GM23338 (cell line): ENCODE results near the gene FAM32A. TPM values are rescaled to one million over a fixed set of nuclear protein-coding genes. Genes with fewer than 3 reads are reported as not detected.

Experiments used
- ATAC-seq: fragments of 200-7000 bp; cut with Tn5 transposase; 3 replicates; pipeline ENCODE4 v1.9.1; 2020
- DNase-seq: peaks from one replicate; pipeline ENCODE4 v3.0.0-alpha.2; 2015; ENCODE audit warnings: low spot score
- H2AFZ ChIP-seq: fragments of 200-600 bp; sonication (generic); 2 replicates; pipeline ENCODE4 v1.8.0; 2016; ENCODE audit warnings: antibody characterized with exemption, mild to moderate bottlenecking, moderate library complexity
- H3F3A ChIP-seq: fragments of 200-600 bp; sonication (generic); replicated peaks from 2 replicates; pipeline ENCODE4 v1.8.0; 2017; ENCODE audit warnings: antibody characterized with exemption, mixed run types, low read depth
- H3K27ac ChIP-seq: fragments of 200-600 bp; sonication (generic); 2 replicates; pipeline ENCODE4 v1.6.1; 2016; ENCODE audit warnings: low read depth
- H3K27me3 ChIP-seq: fragments of 200-600 bp; sonication (generic); 2 replicates; pipeline ENCODE4 v1.8.0; 2016; ENCODE audit warnings: mild to moderate bottlenecking, mixed run types, moderate library complexity; ENCODE audit not compliant: insufficient read depth
- H3K36me3 ChIP-seq: fragments of 200-600 bp; sonication (generic); 2 replicates; pipeline ENCODE4 v1.8.0; 2016; ENCODE audit warnings: mild to moderate bottlenecking; ENCODE audit not compliant: insufficient read depth
- H3K4me1 ChIP-seq: fragments of 200-600 bp; sonication (generic); 2 replicates; pipeline ENCODE4 v1.8.0; 2016; ENCODE audit warnings: mild to moderate bottlenecking, moderate library complexity; ENCODE audit not compliant: insufficient read depth
- H3K4me2 ChIP-seq: fragments of 200-600 bp; sonication (generic); 2 replicates; pipeline ENCODE4 v1.7.1; 2017; ENCODE audit warnings: mixed run types
- H3K4me3 ChIP-seq: fragments of 200-600 bp; sonication (generic); 2 replicates; pipeline ENCODE4 v1.6.1; 2016; ENCODE audit warnings: mixed run types
- H3K79me2 ChIP-seq: fragments of 200-600 bp; sonication (generic); replicated peaks from 2 replicates; pipeline ENCODE4 v1.8.0; 2017; ENCODE audit warnings: mild to moderate bottlenecking; ENCODE audit not compliant: insufficient read depth
- H3K9me2 ChIP-seq: fragments of 200-600 bp; sonication (generic); 2 replicates; pipeline ENCODE4 v1.8.0; 2017; ENCODE audit not compliant: insufficient read depth
- H4K20me1 ChIP-seq: fragments of 200-600 bp; sonication (generic); replicated peaks from 2 replicates; pipeline ENCODE4 v1.8.0; 2017; ENCODE audit warnings: mild to moderate bottlenecking; ENCODE audit not compliant: insufficient read depth
- H3K27ac Mint-ChIP-seq: 2 replicates; pipeline ENCODE4 v1.8.0; 2020; ENCODE audit warnings: inconsistent platforms, mild to moderate bottlenecking, moderate library complexity, mixed read lengths
- H3K27me3 Mint-ChIP-seq: 3 replicates; pipeline ENCODE4 v1.8.0; 2022; ENCODE audit warnings: low read depth, mild to moderate bottlenecking, moderate library complexity, mixed read lengths, inconsistent platforms; ENCODE audit not compliant: insufficient read depth, poor library complexity
- H3K36me3 Mint-ChIP-seq: 3 replicates; pipeline ENCODE4 v1.8.0; 2021; ENCODE audit warnings: low read depth, mild to moderate bottlenecking, inconsistent platforms, moderate library complexity, mixed read lengths
- H3K4me1 Mint-ChIP-seq: 3 replicates; pipeline ENCODE4 v1.8.0; 2020; ENCODE audit warnings: mild to moderate bottlenecking, inconsistent platforms, mixed read lengths
- H3K4me3 Mint-ChIP-seq: 3 replicates; pipeline ENCODE4 v1.8.0; 2021; ENCODE audit warnings: moderate library complexity, mild to moderate bottlenecking, inconsistent platforms, mixed read lengths
- H3K9me3 Mint-ChIP-seq: 3 replicates; pipeline ENCODE4 v1.8.0; 2020; ENCODE audit warnings: moderate library complexity, mild to moderate bottlenecking, inconsistent platforms, mixed read lengths
- CREB1 ChIP-seq: fragments of 250-450 bp; sonication (Bioruptor Pico); IDR thresholded peaks from 2 replicates; pipeline ENCODE4 v1.5.0; 2020; ENCODE audit warnings: low read depth, mild to moderate bottlenecking, moderate library complexity
- EZH2 ChIP-seq: fragments of 200-600 bp; sonication (generic); IDR thresholded peaks from one replicate; pipeline ENCODE4 v1.8.0; 2017; ENCODE audit warnings: antibody characterized with exemption, mild to moderate bottlenecking, low read depth; ENCODE audit not compliant: unreplicated experiment
- EZH2phosphoT487 ChIP-seq: fragments of 200-600 bp; sonication (generic); IDR thresholded peaks from one replicate; pipeline ENCODE4 v1.8.1; 2018; ENCODE audit warnings: antibody characterized with exemption; ENCODE audit not compliant: unreplicated experiment
- JUNB ChIP-seq: IDR thresholded peaks from one replicate; pipeline ENCODE4 v1.6.1; 2016; ENCODE audit warnings: antibody characterized with exemption; ENCODE audit not compliant: unreplicated experiment
- NANOG ChIP-seq: IDR thresholded peaks from 2 replicates; pipeline ENCODE4 v1.6.1; 2016; ENCODE audit warnings: antibody characterized with exemption, borderline replicate concordance
- POLR2AphosphoS5 ChIP-seq: IDR thresholded peaks from 2 replicates; pipeline ENCODE4 v1.6.1; 2016; ENCODE audit warnings: antibody characterized with exemption, low read depth
- STAT1 ChIP-seq: IDR thresholded peaks from one replicate; pipeline ENCODE4 v1.6.1; 2016; ENCODE audit warnings: antibody characterized with exemption; ENCODE audit not compliant: unreplicated experiment
- ZNF114 ChIP-seq: fragments of 250-450 bp; sonication (Bioruptor Pico); IDR thresholded peaks from 2 replicates; pipeline ENCODE4 v1.5.0; 2020; ENCODE audit warnings: mild to moderate bottlenecking, moderate library complexity
- ZNF331 ChIP-seq: fragments of 250-450 bp; sonication (Bioruptor Pico); IDR thresholded peaks from 2 replicates; pipeline ENCODE4 v1.5.0; 2020; ENCODE audit warnings: low read depth, mild to moderate bottlenecking, moderate library complexity
- ZNF462 ChIP-seq: fragments of 250-450 bp; sonication (Bioruptor Pico); IDR thresholded peaks from 2 replicates; pipeline ENCODE4 v1.5.0; 2020; ENCODE audit warnings: mild to moderate bottlenecking, moderate library complexity
- polyA plus RNA-seq: library from polyadenylated mRNA; unstranded; fragments of >200 nt; fragmentation: Nextera tagmentation; extraction: Ambion mirVana; gene quantifications from 2 replicates; pipeline ENCODE4 v1.2.1, GENCODE V29; 2016
- total RNA-seq: library from RNA; depleted of rRNA; stranded (reverse); fragments of >200 nt; shearing (Covaris generic); gene quantifications from 2 replicates; pipeline ENCODE4 v1.2.3, GENCODE V29; 2014
- TF ChIP-seq, protein P1 (sequence below): IDR thresholded peaks from 2 replicates; pipeline ENCODE4 v1.6.1; 2016; ENCODE audit warnings: antibody characterized with exemption
- TF ChIP-seq, protein P2 (sequence below), 2 experiments: fragments of 200-600 bp in 1 of 2; sonication (generic) in 1 of 2; conservative IDR thresholded peaks; 2 replicates each; pipeline versions ENCODE4 v1.5.1 to v1.6.1; 2016 to 2017; ENCODE audit warnings: antibody characterized with exemption in 2 of 2, low read depth in 2 of 2, mild to moderate bottlenecking in 2 of 2, moderate library complexity in 1 of 2
- TF ChIP-seq, protein P3 (sequence below): IDR thresholded peaks from one replicate; pipeline ENCODE4 v1.6.1; 2018; ENCODE audit warnings: antibody characterized with exemption; ENCODE audit not compliant: unreplicated experiment

Gene FAM32A
- total and polyA plus RNA-seq, 2 experiments from 2014 or later = 58.2 to 67.3 TPM

DNA sequence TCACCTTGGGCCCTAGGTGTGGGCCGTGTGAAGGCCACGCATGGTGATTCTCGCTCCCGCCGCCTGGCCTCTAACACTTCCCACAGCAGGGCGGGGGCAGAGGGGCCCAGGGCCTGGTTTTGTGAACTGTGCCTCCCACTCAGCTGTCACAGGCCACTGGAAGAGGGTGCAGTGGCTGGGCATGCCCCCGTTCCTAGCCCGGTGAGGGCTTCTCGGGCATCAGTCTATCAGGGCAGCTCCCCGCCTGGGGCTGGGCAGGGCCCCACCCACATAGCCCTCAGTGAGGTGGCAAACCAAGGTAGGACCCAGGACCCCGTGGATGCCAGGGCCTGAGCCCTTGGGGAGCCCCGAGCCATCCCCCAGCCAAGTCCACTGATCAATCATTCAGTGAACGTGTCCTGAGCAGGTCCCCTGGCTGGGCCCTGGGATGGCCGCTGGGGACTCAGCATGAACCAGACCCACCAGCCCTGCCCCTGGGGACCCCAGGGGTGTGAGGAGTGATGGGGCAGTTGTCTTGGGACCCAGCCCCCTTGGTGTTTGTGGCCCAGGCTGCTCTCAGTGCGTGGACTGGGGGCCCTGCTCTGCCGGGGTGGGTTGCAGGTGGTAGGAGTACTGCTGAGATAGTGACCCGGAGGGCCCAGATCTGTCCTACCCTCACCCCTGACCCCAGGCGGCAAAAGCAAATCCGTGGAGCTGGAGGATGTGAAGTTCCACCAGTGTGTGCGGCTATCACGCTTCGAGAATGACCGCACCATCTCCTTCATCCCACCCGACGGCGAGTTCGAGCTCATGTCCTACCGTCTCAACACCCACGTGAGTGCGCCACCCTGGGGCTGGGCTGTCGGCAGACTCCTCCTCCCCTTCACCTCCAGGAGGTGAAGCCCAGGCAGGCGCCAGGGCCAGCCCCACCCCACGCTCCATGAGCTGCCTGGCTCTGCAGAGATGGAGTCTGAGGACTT, 41.9 kb downstream of the FAM32A start:
- Mint-ChIP-seq H3K36me3 (peaks cover 17% of the 10 kb centered on the region; the same call in 2 of the 3 replicates), H3K4me1 (no peaks in the 10 kb centered on the region), H3K4me3 (no peak overlapping the region), H3K27me3 (peaks cover 14% of the 10 kb centered on the region), H3K9me3 (peaks cover 9% of the 10 kb centered on the region), H3K27ac (no peak overlapping the region)
- ATAC-seq (no peak), DNase-seq (no peak)
- Histone ChIP-seq H3K27ac (no peak overlapping the region), H3K27me3 (no peaks in the 10 kb centered on the region), H3K4me3 (no peak overlapping the region), H2AFZ (no peak overlapping the region), H3K4me1 (no peaks in the 10 kb centered on the region), H3K4me2 (no peak overlapping the region), H3F3A (no peaks in the 10 kb centered on the region), H3K36me3 (no peaks in the 10 kb centered on the region; the same call in 1 of the 2 replicates), H4K20me1 (no peaks in the 10 kb centered on the region), H3K9me2 (no peaks in the 10 kb centered on the region), H3K79me2 (no peaks in the 10 kb centered on the region)
- TF ChIP-seq ZNF114 = no peak
- no peak for TF ChIP-seq ZNF462 (CRISPR knock-in tag)
- no peak for TF ChIP-seq POLR2AphosphoS5
- no peak for TF ChIP-seq CREB1 (CRISPR knock-in tag)
- no peak for TF ChIP-seq JUNB
- TF ChIP-seq NANOG = no peak
- TF ChIP-seq ZNF331 (CRISPR knock-in tag) = no peak
- TF ChIP-seq EZH2phosphoT487 = no peak
- TF ChIP-seq, protein P1, sequence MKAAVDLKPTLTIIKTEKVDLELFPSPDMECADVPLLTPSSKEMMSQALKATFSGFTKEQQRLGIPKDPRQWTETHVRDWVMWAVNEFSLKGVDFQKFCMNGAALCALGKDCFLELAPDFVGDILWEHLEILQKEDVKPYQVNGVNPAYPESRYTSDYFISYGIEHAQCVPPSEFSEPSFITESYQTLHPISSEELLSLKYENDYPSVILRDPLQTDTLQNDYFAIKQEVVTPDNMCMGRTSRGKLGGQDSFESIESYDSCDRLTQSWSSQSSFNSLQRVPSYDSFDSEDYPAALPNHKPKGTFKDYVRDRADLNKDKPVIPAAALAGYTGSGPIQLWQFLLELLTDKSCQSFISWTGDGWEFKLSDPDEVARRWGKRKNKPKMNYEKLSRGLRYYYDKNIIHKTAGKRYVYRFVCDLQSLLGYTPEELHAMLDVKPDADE = no peak
- TF ChIP-seq, protein P2, sequence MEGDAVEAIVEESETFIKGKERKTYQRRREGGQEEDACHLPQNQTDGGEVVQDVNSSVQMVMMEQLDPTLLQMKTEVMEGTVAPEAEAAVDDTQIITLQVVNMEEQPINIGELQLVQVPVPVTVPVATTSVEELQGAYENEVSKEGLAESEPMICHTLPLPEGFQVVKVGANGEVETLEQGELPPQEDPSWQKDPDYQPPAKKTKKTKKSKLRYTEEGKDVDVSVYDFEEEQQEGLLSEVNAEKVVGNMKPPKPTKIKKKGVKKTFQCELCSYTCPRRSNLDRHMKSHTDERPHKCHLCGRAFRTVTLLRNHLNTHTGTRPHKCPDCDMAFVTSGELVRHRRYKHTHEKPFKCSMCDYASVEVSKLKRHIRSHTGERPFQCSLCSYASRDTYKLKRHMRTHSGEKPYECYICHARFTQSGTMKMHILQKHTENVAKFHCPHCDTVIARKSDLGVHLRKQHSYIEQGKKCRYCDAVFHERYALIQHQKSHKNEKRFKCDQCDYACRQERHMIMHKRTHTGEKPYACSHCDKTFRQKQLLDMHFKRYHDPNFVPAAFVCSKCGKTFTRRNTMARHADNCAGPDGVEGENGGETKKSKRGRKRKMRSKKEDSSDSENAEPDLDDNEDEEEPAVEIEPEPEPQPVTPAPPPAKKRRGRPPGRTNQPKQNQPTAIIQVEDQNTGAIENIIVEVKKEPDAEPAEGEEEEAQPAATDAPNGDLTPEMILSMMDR (conservative IDR thresholded peaks at IDR 0.05; ENCODE audit: low read depth in 2 of 2) = no peak
- TF ChIP-seq STAT1 = no peak
- TF ChIP-seq, protein P3, sequence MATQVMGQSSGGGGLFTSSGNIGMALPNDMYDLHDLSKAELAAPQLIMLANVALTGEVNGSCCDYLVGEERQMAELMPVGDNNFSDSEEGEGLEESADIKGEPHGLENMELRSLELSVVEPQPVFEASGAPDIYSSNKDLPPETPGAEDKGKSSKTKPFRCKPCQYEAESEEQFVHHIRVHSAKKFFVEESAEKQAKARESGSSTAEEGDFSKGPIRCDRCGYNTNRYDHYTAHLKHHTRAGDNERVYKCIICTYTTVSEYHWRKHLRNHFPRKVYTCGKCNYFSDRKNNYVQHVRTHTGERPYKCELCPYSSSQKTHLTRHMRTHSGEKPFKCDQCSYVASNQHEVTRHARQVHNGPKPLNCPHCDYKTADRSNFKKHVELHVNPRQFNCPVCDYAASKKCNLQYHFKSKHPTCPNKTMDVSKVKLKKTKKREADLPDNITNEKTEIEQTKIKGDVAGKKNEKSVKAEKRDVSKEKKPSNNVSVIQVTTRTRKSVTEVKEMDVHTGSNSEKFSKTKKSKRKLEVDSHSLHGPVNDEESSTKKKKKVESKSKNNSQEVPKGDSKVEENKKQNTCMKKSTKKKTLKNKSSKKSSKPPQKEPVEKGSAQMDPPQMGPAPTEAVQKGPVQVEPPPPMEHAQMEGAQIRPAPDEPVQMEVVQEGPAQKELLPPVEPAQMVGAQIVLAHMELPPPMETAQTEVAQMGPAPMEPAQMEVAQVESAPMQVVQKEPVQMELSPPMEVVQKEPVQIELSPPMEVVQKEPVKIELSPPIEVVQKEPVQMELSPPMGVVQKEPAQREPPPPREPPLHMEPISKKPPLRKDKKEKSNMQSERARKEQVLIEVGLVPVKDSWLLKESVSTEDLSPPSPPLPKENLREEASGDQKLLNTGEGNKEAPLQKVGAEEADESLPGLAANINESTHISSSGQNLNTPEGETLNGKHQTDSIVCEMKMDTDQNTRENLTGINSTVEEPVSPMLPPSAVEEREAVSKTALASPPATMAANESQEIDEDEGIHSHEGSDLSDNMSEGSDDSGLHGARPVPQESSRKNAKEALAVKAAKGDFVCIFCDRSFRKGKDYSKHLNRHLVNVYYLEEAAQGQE = no peak
- TF ChIP-seq EZH2 = no peak
